Lower leg skin (tissue), 3 donors: ENCODE measurements around the gene UFSP2.

Experiments used
- CTCF ChIP-seq, 3 donors: fragments of 450-650 bp; IDR thresholded peaks; one replicate each; pipeline ENCODE4 v1.5.1; 2016; ENCODE audit warnings: antibody characterized with exemption in 3 of 3, mild to moderate bottlenecking in 3 of 3, moderate library complexity in 2 of 3
- POLR2A ChIP-seq, 2 donors: fragments of 450-650 bp; IDR thresholded peaks; one replicate each; pipeline ENCODE4 v1.6.1; 2016 to 2017; ENCODE audit warnings: antibody characterized with exemption in 2 of 2, mild to moderate bottlenecking in 1 of 2, moderate library complexity in 1 of 2

GRCh38 chr4:185424905-185425646 is 688 bp downstream of the UFSP2 start:
- TF ChIP-seq POLR2A (IDR thresholded peaks at IDR 0.05) (no peak), CTCF (IDR thresholded peaks at IDR 0.05) (no peak)
